ENCODE data around the gene SPESP1.
"Not testable (repeated sequence)": the region's sequence is repeated elsewhere in the genome, so short reads cannot be mapped to it uniquely, and the experiment has no call there.

The SPESP1 gene

DNA sequence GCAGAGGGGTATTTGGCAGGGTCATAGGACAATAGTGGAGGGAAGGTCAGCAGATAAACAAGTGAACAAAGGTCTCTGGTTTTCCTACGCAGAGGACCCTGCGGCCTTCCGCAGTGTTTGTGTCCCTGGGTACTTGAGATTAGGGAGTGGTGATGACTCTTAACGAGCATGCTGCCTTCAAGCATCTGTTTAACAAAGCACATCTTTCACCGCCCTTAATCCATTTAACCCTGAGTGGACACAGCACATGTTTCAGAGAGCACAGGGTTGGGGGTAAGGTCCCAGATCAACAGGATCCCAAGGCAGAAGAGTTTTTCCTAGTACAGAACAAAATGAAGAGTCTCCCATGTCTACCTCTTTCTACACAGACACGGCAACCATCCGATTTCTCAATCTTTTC is 33.4 kb downstream of the SPESP1 start:
- not testable (repeated sequence) for DNase-seq (ENCODE audit: low spot score)

DNA sequence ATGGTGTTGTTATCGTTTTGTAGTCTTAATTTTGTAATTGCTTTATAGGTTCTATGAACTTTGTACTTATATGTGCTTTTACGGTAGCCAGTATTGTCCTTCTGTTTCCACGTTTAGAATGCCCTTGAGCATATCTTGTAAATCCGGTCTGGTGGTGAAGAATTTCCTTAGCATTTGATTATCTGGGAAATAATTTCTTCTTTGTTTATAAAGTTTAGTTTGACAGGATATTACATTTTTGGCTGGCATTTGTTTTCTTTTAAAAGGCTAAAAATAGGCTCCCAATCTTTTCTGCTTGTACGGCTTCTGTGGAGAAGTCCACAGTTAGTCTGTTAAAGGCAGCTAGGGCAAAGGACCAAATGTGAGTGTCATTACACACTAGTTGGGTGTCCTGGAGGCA is 36.7 kb downstream of the SPESP1 start:
- no peak for DNase-seq (ENCODE audit: low spot score)

GRCh38 chr15:68967948-68968347 is 37.6 kb downstream of the SPESP1 start:
- no peak for DNase-seq (ENCODE audit: low spot score)

GRCh38 chr15:68969298-68969697 is 39.0 kb downstream of the SPESP1 start:
- no peak for DNase-seq (ENCODE audit: low spot score)

- no peak for DNase-seq (ENCODE audit: low spot score)
Measured at GRCh38 chr15:68972201-68973065, 42.1 kb downstream of the SPESP1 start.

GRCh38 chr15:68975651-68976160 is 45.4 kb downstream of the SPESP1 start:
- not testable (repeated sequence) for DNase-seq (ENCODE audit: low spot score)

DNA sequence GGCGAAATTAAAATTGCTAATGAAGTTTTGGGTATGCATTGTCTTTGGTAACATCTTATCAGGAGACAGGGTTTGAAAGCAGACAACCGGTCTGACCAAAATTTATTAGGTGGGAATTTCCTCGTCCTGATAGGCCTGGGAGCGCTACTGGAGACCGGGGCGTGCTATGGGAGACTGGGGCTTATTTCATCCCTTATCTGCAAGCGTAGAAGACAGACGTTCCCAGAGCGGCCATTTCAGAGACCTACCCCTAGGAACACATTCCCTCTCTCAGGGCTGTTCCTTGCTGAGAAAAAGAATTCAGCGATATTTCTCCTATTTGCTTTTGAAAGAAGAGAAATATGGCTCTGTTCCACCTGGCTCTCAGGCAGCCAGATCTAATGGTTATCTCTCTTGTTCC is 47.1 kb downstream of the SPESP1 start:
- DNase-seq (ENCODE audit: low spot score), result not testable (repeated sequence)

GRCh38 chr15:68979006-68979405 is 48.7 kb downstream of the SPESP1 start:
- no peak for DNase-seq (ENCODE audit: low spot score)

DNA sequence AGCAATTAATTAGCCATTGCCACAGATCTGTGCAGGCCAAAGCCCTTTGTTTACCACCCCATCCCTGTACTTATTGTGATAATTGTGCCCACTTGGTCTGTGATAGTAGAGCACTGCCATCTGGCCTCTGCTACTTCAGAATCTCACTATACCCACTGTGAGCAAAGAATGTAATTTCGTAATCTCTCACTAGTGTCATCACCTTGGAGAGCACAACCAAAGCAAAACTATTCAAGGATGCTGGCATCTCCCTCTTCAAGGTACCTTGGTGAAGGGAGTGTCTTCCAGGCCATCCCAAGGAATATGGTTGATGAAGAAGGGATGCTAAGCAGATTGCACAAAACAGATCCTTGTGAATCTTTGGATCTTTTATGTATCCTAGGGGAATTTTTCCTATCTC is 49.5 kb downstream of the SPESP1 start:
- DNase-seq (ENCODE audit: low spot score), result no peak

- no peak for DNase-seq (ENCODE audit: low spot score)
Measured at GRCh38 chr15:68980786-68981185, 50.5 kb downstream of the SPESP1 start.

DNA sequence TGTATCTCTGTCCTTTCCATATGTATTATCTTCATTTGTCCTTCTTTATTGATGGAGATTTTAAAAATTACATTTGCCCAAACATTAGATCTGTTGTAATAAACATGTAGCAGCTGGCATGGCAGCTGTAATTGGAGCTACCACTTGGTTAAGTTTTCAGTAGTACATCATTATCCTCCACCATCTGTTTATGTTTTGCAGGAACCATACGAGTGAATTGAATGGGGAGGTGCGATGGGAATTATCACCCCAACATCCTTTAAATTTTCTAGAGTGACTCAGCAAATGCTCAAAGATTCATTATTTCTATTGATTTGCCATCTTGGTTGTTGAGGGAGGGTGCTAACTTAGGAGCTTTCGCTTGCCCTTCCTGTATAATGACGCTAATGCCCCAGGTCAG is 51.6 kb downstream of the SPESP1 start:
- DNase-seq (ENCODE audit: low spot score), result no peak

DNA sequence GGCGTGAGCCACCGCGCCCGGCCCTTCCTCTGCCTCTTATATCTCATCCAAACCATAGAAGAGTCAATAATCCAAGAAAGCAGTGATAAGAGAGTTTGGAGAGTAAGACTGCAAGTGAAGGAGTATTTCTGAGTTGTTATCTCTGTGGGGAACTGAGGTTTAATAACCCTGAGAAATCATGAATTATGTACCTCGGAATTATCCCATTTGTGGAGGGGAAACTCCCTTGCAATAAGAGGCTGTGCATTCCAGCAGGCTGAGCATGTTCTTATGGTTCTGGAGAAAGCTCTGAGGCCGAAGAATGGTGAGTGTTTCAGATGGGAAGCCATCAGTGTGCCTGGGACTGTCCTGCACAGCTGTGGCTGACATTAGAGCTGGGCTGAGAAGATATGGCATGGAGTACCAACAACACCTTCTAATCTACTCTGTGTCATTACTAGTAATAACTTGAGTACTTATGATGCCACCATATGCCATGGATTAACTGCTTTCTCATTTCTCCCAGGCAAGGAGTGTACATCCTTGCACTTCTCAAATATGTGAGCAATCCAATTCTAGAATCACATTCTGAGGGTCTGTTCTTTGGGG is 52.7 kb downstream of the SPESP1 start:
- no peak for DNase-seq (ENCODE audit: low spot score)

GRCh38 chr15:68983961-68984481 is 53.7 kb downstream of the SPESP1 start:
- no peak for DNase-seq (ENCODE audit: low spot score)

DNA sequence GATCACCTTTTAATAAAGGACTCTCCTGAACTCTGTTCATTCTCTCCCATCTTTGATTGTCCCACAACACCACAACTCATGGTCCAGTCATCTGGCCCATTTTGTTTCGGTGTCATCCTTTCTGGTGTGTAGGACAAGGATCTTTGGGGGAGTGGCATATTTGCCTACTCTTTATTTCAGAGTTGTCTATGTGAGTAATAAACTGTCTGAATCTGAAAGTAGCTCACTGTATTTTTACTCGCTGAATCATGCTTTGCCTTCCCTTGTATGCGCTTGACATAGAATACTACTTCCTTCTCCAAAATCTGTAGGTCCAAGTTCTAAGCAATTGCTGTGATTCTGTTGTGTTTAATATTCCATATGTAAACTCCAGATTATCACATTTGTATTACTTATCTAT is 54.3 kb downstream of the SPESP1 start:
- no peak for DNase-seq (ENCODE audit: low spot score)

GRCh38 chr15:68985361-68985891 is 55.1 kb downstream of the SPESP1 start:
- no peak for DNase-seq (ENCODE audit: low spot score)

DNA sequence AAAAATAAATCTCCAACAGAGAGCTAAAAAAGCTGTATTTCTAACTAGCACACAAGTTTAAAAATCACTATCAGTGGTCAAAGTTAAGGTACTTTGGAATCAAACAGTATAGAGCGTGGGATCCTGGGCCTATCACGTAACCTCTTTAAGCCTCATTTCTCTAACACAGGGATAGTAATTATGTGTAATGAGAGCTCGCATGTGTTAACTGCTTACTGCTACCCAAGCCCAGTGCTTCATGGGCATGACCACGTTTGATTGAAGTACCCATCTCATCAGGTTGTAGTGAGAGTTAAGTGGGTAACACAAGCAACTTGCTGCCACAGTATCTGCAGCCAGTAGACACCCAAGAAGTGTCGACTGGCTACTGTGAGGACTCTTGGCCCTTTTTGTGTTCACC is 56.0 kb downstream of the SPESP1 start:
- no peak for DNase-seq (ENCODE audit: low spot score)

- no peak for DNase-seq (ENCODE audit: low spot score)
Measured at GRCh38 chr15:68987120-68987519, 56.8 kb downstream of the SPESP1 start.

GRCh38 chr15:68987676-68988075 is 57.4 kb downstream of the SPESP1 start:
- no peak for DNase-seq (ENCODE audit: low spot score)

- DNase-seq (ENCODE audit: low spot score), result no peak
Measured at GRCh38 chr15:68989541-68990230, 59.4 kb downstream of the SPESP1 start.

DNA sequence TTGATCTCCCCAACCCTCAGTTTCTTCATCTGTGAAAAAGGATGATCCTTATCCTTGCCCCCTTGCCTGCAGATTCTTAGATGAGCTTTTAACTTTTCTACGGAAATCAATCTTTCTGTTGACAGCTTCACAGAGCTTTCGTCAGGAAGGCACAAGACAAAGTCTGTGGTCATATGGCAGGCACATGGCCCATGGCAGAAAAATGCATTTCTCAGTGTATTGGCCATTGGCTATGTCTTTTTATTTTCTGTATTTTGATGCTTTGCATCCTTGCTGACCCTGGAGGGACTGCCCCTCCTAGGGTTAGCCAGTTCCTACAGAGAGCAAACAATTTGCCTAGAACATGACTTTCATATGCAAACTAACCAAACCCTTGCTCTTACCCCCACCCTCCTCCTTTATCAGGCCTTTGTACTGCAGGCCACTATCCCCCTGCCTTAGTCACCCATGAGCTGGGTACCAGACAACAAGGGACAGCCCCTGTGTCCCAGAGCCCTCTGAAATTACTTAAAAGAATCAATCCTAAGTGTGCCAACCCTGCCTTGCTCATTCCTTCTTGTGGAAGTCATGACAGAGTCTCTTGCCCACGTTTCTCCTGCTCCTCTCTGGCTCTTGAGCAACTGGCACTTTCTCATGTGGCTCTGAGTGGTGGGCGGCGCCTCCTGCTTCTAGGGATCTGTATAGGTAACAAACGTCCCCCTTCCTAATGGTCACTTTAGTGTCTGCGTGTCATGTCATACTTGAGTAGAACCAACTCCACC is 60.1 kb downstream of the SPESP1 start:
- no peak for DNase-seq (ENCODE audit: low spot score)

- no peak for DNase-seq (ENCODE audit: low spot score)
Measured at GRCh38 chr15:68990992-68991500, 60.7 kb downstream of the SPESP1 start.

All from putamen (tissue), 1 donor.